Measurements from ENCODE around the gene TPI1.

DNA sequence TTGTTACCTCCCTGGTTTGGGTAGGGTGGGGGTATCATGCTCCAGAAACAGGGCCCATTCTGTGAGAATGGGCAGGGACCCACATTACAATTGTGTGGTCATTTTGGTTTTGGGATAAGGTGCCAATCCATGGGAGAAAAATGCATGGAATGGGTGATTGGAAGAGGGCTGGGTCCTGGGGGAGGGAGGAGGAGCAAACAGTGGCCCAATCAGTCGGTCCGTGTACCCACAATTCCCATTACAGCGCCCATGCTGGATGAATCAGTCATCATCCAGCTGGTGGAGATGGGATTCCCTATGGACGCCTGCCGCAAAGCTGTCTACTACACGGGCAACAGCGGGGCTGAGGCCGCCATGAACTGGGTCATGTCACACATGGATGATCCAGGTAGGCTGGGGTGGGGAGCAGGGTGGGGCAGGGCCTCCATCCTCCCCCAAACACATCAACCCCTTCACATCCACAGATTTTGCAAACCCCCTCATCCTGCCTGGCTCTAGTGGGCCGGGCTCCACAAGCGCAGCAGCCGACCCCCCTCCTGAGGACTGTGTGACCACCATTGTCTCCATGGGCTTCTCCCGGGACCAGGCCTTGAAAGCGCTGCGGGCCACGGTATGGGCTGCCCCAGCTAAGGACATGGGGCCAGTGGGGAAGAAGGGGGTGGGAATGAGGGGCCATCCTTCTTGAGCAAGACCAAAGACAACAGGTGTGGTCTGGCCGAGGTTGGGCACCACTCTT is 3.6 kb upstream of the TPI1 start:
- no peak for TF ChIP-seq EZH2 (IDR thresholded peaks at IDR 0.05; ENCODE audit: borderline replicate concordance, low read length)
- TF ChIP-seq, protein P1, sequence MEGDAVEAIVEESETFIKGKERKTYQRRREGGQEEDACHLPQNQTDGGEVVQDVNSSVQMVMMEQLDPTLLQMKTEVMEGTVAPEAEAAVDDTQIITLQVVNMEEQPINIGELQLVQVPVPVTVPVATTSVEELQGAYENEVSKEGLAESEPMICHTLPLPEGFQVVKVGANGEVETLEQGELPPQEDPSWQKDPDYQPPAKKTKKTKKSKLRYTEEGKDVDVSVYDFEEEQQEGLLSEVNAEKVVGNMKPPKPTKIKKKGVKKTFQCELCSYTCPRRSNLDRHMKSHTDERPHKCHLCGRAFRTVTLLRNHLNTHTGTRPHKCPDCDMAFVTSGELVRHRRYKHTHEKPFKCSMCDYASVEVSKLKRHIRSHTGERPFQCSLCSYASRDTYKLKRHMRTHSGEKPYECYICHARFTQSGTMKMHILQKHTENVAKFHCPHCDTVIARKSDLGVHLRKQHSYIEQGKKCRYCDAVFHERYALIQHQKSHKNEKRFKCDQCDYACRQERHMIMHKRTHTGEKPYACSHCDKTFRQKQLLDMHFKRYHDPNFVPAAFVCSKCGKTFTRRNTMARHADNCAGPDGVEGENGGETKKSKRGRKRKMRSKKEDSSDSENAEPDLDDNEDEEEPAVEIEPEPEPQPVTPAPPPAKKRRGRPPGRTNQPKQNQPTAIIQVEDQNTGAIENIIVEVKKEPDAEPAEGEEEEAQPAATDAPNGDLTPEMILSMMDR (IDR thresholded peaks at IDR 0.05; ENCODE audit: low read length): no peak

All from OCI-LY1 (cell line).